Skeletal muscle tissue (tissue), 1 donor: ENCODE data around the gene FAM174C. TPM values are rescaled to one million over a fixed set of nuclear protein-coding genes. Genes with fewer than 3 reads are reported as not detected.

ENCODE experiments used
- total RNA-seq: library from RNA; depleted of rRNA; stranded (reverse); fragments of >200 nt; gene quantifications from one replicate; pipeline ENCODE4 v1.2.3, GENCODE V29; 2014

The FAM174C gene
- total RNA-seq, 1 donor from 2014 or later = 9.4 TPM

Other genes starting within 250 kb of the FAM174C start
- 40.2 TPM for gene CNN2, start 248.9 kb upstream of the FAM174C start, total RNA-seq
- gene ABCA7, start 235.4 kb upstream of the FAM174C start, total RNA-seq = 6.8 TPM
- 8.9 TPM for gene ARHGAP45, start 208.4 kb upstream of the FAM174C start, total RNA-seq
- gene POLR2E, start 180.2 kb upstream of the FAM174C start, total RNA-seq = 39.1 TPM
- gene GPX4, start 171.5 kb upstream of the FAM174C start, total RNA-seq = 139 TPM
- 10.4 TPM for gene SBNO2, start 101.3 kb upstream of the FAM174C start, total RNA-seq
- 51.7 TPM for gene STK11, start 69.8 kb upstream of the FAM174C start, total RNA-seq
- gene CBARP, start 37.5 kb upstream of the FAM174C start, total RNA-seq = not detected
- gene ATP5F1D, start 33.8 kb upstream of the FAM174C start, total RNA-seq = 24.5 TPM
- gene MIDN, start 26.9 kb upstream of the FAM174C start, total RNA-seq = 5.2 TPM
- 413 TPM for gene CIRBP, start 6.2 kb upstream of the FAM174C start, total RNA-seq
- 1.0 TPM for gene EFNA2, start 10.3 kb downstream of the FAM174C start, total RNA-seq
- 43.3 TPM for gene NDUFS7, start 108.4 kb downstream of the FAM174C start, total RNA-seq
- gene GAMT, start 126.0 kb downstream of the FAM174C start, total RNA-seq = 101 TPM
- gene DAZAP1, start 132.1 kb downstream of the FAM174C start, total RNA-seq = 27.1 TPM
- gene RPS15, start 162.9 kb downstream of the FAM174C start, total RNA-seq = 354 TPM
- 1.0 TPM for gene APC2, start 174.6 kb downstream of the FAM174C start, total RNA-seq
- 11.5 TPM for gene C19orf25, start 203.7 kb downstream of the FAM174C start, total RNA-seq
- gene PCSK4, start 214.8 kb downstream of the FAM174C start, total RNA-seq = 0.52 TPM
- gene REEP6, start 215.7 kb downstream of the FAM174C start, total RNA-seq = 2.1 TPM
- 3.1 TPM for gene ADAMTSL5, start 237.5 kb downstream of the FAM174C start, total RNA-seq
- gene PLK5, start 248.5 kb downstream of the FAM174C start, total RNA-seq = not detected